GM19023 (cell line): ENCODE measurements around the gene ACTC1.

Source experiments
- ATAC-seq: cut with Tn5 transposase; IDR thresholded peaks from one replicate; pipeline ENCODE4 v1.9.1; 2021; ENCODE audit warnings: mild to moderate bottlenecking, moderate library complexity; ENCODE audit not compliant: unreplicated experiment

Gene ACTC1

DNA sequence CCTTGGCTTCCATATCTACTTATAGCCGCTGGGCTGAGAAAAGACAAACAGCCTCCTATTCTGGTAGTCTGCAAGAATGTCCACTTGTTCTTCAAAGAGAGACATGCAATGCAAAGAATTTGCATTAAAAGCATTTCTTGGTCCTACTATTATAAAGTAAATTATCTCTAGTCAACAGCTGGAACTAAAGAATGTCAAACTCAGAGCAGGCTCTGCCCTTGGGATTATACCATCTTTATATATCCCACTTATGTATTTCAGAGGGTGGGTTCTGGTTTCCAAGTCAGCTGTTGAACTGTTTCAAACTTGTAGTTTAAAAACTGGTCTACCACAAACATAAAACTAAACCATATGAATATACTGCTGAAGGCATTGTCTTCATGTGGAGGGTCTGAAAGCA lies 7.0 kb upstream of the ACTC1 start:
- ATAC-seq: no peak

DNA sequence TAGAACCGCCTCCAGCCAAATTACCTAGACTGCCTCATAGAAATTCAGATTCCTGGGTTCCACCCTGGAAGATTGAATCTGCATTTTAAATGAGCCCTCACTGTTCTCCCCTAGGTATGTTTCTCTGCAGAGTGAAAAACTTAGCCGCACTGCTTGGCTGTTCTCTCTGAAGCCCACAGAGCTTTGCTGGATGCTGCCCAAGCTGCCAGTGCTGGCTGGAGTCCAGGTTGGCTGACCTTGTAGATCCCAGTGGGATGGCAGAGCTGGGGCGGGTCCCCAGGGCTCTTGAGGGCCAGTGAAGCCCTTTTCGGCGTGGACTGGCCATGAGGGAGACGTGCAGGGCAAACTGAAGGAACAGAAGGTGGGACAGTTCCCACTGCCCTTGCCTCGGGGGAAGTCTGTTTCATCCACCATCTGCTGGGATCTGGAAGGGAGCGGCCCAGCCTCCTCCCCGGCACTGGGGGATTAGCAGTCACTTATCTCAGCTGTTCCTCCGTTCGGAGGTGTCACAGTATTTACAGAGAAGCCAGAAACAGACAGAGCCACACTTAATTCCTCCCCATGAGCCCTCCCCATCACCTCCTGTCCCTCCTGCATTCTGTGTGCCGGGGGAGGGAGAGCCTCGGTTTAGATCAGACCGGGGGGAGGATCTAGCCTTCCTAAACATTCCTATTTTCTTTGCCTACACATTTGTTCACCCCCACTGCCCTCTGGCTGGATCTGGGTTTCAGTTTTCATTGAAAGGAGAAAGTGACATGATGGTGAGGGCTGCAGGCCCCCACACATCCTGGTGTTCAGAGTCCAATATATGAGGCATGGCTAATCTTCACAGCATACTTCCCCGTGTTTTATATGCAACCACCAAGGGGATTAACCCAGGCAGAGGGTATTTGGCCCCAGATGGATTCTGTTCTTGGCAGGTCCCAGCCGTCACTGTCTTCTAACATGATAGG lies 4.1 kb upstream of the ACTC1 start:
- no peak for ATAC-seq

DNA sequence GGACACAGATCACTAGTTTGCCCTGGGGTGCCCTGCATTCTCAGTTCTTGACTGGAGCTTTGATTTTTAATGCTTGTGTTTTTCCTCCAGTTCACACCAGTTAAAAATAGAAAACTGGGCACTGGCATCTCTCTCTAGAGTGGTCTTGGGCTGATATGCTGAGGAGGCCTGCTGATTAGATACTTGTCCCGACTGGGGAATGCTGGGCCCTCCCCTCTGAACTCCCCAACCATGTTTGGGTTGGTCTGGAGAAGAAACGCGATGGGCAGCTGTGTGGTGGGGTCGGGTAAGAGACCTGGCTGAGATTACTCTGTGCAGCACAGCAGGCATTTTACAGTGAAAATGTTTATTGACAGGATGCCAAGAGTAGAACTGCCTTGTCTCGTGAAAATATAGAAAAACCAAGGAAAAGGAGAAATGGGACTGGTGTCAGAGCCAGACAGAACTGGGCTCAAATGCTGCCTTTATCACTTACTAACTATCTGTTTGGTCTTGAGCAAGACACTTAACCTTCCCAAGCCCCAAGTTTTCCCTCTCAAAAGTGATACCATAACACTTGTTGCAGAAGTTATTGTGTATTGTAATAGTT lies 1.6 kb upstream of the ACTC1 start:
- ATAC-seq: no peak

DNA sequence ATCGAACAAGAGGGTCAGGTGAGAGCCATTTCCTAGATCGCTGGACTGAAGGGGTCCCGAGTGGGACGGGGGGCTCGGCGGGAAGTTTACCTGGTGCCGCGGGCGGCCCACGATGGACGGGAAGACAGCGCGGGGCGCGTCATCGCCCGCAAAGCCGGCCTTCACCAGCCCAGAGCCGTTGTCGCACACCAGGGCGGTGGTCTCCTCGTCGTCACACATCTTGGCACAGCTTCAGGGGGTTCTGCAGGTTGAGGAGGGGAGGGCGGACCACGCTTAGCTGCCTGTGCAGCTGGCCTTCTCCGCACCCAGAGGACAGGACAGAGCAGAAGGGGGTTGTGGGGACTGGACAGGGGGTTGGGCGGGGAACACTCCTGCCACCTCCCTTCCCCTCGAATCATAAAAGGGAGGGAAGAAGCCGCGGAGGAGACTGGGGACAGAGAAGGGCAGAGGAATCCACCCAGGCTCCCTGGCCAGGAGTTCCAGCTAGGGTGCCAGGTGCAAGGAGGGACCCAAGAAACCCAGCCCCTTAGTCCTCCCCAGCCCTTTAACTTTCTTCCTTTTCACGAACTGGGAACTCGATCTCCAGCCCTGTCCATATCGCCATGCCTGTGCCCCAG lies 651 bp downstream of the ACTC1 start:
- ATAC-seq: no peak

DNA sequence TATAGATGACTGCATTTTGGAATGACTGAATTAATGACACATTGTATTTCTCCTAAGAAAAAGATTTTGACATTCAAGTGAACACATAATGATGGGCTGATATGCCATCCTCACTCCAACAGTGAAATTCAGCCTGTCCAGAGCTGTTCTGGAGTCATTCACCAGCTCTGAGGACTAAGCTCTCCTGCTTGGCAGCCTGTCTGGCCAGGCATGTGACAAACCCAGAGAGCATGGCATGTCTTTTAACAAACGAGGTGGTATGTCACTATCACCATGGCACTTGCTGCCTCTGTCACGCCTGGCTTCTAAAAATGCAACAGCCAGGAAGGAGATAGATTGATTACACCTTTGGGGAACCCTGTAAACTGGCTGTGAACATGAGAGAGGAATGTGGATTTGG lies 1.4 kb downstream of the ACTC1 start:
- ATAC-seq: no peak

DNA sequence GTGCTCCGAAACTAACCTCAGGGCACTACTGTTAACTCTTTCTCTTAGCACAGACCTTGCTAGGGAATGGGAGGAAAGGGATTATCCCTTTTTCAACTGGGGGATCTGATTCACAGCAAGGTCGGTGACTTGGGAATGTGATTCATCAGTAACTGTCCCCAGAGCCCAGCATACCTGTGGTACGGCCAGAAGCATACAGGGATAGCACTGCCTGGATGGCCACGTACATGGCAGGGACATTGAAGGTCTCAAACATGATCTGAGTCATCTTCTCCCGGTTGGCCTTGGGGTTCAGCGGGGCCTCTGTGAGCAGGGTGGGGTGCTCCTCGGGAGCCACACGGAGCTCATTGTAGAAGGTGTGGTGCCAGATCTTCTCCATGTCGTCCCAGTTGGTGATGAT lies 2.3 kb downstream of the ACTC1 start:
- ATAC-seq: no peak

DNA sequence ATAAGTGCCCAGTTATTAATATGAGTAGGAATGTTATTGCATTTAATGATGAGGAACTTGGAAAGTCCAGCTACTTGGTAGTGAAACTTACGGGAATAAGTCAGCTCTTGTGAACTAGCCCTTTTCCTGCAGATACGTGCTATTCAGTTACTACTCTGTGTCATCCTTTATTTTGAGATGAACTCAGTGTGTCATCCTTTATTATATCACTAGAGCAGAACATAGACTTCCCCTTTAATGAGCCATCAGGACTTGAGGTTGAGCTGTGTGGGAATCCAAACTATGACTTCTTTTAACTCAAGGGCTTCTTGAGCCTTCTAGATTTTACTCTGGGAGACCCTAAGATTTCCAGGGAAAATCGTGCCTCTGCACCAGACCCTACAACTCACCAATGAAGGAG lies 3.6 kb downstream of the ACTC1 start:
- no peak for ATAC-seq

DNA sequence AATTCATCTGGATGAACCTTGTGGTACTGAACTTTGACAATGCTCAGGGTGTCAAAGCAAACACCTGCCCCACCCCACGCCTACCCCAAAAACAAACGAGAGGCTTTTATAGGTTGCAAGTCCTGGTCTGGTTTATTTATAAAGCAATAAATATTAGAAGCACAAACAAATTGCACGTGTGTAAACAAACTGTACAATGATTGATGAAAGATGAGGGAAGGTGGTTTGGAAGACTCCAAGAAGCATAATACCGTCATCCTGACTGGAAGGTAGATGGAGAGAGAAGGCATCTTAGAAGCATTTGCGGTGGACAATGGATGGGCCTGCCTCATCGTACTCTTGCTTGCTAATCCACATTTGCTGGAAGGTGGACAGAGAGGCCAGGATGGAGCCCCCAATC lies 5.2 kb downstream of the ACTC1 start:
- ATAC-seq: no peak

DNA sequence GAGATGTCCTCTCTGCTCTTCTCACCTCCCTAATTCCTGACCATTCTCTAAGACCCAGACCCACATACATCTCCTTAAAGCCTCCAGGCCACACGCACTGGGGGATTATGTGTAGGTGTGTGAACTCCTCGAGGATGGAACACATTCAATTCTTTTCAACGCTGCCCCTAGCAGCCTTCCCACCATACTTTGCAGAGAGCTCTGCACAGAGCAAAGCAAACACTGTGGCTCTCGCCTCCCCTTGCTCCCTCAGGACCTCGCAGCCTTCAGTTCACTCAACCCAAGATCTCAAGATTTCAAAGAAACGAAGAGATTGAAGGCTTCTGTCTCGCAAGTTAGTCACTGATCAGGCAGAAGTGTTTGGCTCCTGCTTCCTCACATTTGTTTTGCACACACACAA lies 6.0 kb downstream of the ACTC1 start:
- no peak for ATAC-seq

DNA sequence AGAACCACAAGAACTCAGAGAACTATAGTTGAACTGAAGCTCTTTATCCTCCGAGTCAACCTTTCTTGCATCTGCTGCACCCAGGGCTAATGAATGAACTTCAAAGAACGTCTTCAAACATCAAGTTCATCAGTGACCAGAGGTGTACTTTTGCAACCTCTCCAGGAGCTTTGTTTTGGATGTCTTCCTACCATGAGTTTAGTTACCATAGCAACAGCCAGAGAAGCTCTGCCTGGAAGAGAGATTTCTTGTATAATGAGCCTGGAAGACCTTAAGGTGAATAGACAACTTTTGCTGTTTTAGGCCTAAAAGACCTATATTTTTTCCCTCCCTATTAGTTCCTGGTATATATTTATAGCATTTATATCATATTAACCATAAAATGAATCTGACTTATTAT lies 9.1 kb downstream of the ACTC1 start:
- ATAC-seq: no peak

DNA sequence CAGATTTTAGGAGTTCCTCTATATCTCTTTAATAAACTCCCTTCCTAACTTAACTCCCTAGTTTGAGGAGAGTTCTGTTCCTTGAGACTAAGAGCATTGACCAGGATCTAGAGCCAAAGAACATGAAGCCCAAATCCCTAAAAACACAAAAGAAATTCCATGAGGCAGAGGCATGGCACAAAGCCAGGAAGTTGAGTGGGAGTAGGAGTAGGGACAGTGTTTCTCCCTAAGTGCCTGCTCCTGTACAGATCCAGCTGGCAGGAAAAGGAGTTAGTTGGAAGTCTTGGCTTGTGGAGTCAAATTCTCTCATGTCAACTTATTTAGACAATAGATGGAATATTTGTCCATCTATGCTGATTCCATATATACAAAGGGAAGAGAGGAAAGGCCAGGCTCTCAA lies 11.4 kb downstream of the ACTC1 start:
- no peak for ATAC-seq

DNA sequence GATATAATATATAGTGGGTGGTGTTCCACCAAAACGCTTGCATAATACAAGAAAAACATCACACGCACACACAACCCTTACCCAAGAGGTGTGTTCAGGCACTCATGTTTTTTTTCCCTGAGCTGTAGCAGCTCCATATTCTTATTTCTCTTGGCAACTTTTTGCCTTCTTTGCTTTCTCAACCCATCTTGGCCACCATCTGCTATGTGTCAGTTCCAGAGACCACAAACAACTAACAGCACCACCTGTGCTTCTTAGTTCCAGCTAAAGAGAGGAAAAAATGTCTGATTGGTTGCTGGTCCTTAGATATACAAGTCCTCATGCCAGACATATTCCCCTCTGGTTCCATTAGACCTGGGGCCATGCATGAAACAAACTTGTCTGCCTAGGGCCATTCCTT lies 11.9 kb downstream of the ACTC1 start:
- ATAC-seq: no peak

DNA sequence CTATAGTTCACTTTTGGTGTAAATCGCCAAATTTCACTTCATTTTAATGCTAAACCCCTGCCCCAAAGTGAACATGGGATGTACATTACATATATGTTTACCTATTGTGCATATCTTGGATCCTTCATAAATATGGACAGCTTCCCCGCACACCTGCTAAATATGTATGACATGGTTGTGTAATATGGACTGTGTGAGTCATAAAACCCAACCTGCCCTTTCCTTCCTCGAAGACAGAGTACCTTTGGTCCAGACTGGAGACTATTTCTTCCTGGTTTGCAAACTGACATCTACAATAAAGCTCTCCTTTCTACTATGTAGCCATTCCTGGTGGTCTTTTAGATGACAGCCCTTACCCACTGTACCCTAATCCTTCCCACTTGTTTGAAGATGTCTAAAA lies 12.4 kb downstream of the ACTC1 start:
- ATAC-seq: no peak

DNA sequence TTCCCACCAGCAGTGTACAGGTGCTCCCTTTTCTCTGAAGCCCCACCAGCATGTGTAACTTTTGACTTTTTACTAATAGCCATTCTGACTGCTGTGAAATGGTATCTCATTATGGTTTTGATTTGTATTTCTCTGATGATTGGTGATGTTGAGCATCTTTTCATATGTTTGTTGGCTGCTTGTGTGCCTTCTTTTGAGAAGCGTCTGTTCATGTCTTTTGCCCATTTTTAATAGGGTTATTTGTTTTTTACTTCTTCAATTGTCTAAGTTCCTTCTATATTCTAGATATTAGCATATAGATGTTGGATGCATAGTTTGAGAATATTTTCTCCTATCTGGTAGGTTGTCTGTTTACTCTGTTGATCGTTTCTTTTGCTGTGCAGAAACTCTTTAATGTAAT lies 14.6 kb downstream of the ACTC1 start:
- ATAC-seq: no peak

DNA sequence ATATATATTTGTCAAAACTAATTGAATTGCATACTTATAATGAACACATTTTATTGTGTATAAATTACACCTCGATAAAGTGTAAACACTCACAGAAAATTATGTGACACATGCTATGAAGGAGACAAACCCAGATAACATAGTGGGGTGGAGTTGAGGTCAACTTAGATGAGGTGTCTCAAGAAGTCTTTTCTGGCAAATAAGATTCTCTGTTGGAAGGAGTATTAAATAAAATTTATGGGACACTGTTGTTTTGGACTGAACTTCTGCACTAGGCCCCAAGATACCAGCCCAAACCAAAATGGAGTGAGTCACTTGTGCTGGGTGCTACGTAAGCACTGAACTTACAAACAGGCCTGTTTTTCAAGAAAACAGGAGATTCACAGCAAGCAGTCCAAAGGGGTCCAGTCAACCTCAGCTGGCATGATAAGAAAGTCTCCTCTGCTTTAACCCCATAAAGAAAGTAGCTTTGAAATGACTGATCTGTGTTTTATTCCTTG lies 18.7 kb downstream of the ACTC1 start:
- ATAC-seq: no peak

DNA sequence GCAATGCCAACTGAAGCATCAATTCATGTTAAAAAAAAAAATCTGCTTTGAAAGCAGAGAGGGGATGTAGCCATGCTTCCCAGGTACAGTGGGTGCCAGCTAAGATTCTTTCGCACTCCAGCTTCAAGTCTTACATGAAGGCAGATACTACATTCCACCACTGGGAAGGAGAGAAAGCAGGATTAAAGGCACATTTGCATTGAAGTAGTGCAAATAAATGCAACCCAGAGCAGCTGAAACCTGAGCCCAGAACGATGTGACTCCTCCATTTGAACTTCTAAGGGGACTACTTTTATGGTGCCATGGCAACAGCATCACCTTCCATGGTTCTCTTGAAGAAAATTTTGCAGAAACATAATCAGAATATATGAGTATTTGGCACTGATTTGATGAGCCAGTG lies 21.4 kb downstream of the ACTC1 start:
- no peak for ATAC-seq

DNA sequence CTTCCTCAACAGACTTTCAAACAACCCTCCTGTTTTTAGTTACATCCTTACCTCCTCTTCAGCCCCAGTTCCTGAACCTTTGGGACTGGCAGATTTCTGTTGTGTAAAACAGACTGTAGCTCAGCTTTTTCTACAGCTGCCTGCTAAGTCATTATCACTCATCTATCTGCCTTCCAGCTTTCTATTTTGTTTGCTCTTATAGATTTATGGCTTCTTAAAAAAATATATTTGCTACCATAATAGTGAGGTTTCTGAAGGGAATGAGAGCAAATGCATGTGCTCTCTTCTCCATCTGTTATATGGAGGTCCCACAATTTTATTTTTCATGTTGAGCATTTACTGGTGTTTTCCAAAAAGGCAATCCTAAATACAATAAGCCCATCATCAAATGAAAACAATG lies 22.3 kb downstream of the ACTC1 start:
- no peak for ATAC-seq

DNA sequence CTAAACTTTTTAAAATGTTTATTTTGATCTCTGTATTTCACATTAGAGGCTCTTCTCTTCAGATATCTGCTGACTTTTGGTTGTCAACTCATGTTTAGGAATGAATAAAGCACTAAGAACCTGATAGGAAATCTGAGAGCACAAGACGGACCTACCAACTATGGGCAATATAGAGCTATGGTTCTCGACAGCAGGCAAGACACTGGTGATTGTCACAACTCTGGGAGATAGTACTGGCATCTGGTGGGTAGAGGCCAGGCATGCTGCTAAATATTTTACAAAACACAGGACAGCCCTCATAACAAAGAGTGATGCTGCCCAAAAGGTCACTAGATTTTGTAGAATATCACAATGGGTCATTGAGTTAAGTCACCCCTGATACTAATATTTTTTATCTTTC lies 23.0 kb downstream of the ACTC1 start:
- no peak for ATAC-seq

DNA sequence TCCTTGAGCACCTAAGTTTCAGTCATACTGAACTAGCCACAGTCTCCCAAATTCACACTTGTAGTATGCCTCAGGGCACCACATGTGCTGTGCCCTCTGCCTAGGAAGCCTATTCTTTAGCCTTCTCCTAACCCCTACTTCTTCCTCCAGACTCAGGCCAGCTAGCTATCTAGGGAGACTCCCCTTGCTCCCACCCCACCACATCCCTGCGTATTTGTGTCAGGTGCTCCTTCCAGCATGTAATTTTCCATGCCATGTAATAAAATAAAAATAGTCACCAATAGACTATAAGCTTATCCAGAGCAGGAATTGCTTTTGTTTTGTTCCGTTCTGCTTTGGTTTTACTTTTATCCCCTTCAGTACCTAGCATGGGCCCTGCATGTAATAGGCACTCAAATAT lies 25.6 kb downstream of the ACTC1 start:
- no peak for ATAC-seq

DNA sequence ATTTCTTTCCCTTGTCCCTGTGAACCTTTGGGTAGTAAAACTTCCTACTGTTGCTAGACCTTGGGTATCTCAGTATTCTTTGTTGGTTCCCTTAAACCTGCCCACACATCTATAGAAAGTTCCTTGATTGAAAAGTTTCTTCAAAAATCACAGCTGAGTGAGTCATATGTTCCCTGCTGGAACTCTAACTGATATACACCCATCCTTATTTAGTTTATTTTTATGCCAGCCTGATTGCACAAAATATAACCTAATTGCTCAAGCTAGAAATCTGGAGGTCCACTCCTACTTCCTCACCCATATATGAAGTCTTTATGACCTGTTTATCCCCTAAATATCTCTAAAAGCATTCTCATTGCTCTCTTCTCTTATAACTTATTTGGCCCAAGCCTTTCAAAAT lies 26.8 kb downstream of the ACTC1 start:
- no peak for ATAC-seq

DNA sequence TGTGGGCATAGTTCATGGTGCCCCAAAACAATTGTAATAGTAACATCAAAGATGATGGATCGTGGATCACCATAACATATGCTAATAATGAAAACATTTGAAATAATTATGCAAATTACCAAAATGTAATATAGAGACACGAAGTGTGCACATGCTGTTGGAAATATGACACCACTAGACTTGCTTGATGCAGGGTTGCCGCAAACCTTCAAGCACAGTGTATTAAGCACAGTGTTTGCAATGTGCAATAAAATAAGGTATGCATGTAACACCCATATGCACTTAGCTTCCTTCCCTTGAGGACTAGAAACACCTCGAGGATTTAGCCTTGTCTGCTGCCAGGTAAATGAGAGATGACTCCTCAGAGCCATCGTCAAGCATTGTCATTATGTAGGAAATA lies 29.6 kb downstream of the ACTC1 start:
- ATAC-seq: no peak

DNA sequence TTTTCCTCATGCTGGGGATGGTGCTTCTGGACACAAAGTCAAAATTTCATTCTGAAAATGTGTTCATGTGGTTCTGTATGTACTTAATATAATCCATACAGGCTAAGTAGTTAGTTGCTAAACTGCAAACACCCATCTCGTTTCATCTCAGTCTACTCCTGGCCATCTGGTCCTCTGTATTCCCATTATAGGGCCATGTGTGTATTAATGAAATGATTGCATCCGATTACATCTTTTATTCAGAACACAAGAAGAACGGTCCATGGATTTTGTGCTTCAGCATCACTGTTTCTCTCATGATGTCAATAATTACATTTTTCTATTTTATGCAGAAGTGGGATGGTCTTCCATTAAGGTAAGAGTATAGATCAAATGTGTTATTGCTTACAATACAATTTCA lies 34.4 kb downstream of the ACTC1 start:
- no peak for ATAC-seq
